ENCODE results near the gene ATP6V1C2. TPM values are rescaled to one million over a fixed set of nuclear protein-coding genes. Genes with fewer than 3 reads are reported as not detected.

Gene ATP6V1C2
- total and polyA plus RNA-seq, 11 donors: 0.32 to 2.1 (median 0.48) TPM; not detected in 1

- DNase-seq (no peak), ATAC-seq (no peak)
- no peaks in the 10 kb centered on the region for H3K36me3 ChIP-seq
- H3K9me3 ChIP-seq: no peaks in the 10 kb centered on the region
- intact Hi-C loops (cut with DNase I): loop anchor here in 5 of 10 donors (2.0 to 10.0 kb wide), 8 partner anchors 82 to 755 kb away; partner anchors contain the start of gene KCNF1 (in 2 of the 5)
- no peak overlapping the region for H3K4me3 ChIP-seq
- H3K27ac ChIP-seq: no peak overlapping the region
- TF ChIP-seq, protein P1, sequence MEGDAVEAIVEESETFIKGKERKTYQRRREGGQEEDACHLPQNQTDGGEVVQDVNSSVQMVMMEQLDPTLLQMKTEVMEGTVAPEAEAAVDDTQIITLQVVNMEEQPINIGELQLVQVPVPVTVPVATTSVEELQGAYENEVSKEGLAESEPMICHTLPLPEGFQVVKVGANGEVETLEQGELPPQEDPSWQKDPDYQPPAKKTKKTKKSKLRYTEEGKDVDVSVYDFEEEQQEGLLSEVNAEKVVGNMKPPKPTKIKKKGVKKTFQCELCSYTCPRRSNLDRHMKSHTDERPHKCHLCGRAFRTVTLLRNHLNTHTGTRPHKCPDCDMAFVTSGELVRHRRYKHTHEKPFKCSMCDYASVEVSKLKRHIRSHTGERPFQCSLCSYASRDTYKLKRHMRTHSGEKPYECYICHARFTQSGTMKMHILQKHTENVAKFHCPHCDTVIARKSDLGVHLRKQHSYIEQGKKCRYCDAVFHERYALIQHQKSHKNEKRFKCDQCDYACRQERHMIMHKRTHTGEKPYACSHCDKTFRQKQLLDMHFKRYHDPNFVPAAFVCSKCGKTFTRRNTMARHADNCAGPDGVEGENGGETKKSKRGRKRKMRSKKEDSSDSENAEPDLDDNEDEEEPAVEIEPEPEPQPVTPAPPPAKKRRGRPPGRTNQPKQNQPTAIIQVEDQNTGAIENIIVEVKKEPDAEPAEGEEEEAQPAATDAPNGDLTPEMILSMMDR (IDR thresholded peaks at IDR 0.05): no peak
- no peak for TF ChIP-seq POLR2A (IDR thresholded peaks at IDR 0.05)
- 81 to 89% (median 84%) methylated on average over 8 of the region's 8 CpGs for WGBS, 4 donors
- H3K27me3 ChIP-seq: peaks cover 6 to 47% (median 13%) of the 10 kb centered on the region in 9 donors
- H3K4me1 ChIP-seq: peaks cover 0 to 18% (median 1%) of the 10 kb centered on the region in 12 donors
Measured at GRCh38 chr2:10830203-10830602, 108.8 kb downstream of the ATP6V1C2 start.

DNA sequence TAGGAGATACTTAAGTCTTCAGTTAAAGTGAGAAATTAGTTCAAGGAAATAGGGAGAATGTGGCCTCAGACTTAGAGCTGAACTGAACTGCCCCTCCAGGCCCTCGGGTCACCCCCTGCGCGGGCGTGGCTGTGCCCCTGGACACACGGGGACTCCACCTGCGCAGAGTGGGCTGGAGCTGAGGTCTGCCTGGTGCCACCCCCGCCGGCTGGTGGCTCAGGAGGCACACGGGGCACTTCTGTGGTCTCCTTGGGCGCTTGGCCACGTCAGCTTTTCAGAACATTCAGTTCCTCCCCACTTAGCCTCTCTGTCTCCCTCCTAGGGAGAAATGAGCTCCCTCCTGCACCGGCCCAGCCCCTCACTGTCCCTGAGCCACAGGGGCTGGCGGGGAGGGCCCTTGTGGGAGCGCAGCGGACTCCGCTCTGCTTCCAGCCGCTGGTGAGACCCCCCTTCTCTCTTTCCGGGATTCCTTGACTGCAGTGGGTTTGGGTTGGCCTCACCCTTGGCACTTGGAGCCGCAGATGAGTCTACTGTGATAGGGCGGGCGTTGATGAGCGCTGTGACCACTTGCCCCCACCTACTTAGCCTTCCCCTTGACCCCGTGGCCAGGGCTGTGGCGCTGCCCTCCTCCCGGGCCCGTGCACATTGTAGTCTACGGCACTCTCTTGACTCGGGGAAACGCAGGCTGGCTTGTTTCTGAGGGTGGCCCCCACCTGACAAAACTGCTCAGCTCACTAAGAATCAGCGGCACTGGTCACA is 109.4 kb downstream of the ATP6V1C2 start:
- no peaks in the 10 kb centered on the region for H3K36me3 ChIP-seq
- intact Hi-C loops (cut with DNase I): loop anchor here in 5 of 10 donors (2.0 to 10.0 kb wide), 8 partner anchors 81 to 754 kb away; partner anchors contain the start of gene KCNF1 (in 2 of the 5)
- TF ChIP-seq, protein P1 (IDR thresholded peaks at IDR 0.05): no peak
- no peak for TF ChIP-seq POLR2A (IDR thresholded peaks at IDR 0.05)
- no peak overlapping the region for H3K4me3 ChIP-seq
- H3K9me3 ChIP-seq: no peaks in the 10 kb centered on the region
- no peak overlapping the region for H3K27ac ChIP-seq
- 74 to 80% (median 78%) methylated on average over 21 to 30 of the region's 30 CpGs for WGBS, 4 donors
- DNase-seq (no peak), ATAC-seq (no peak)
- H3K4me1 ChIP-seq: peaks cover 0 to 21% (median 1%) of the 10 kb centered on the region in 12 donors
- H3K27me3 ChIP-seq: peaks cover 6 to 47% (median 13%) of the 10 kb centered on the region in 9 donors

- Histone ChIP-seq H3K9me3 (no peaks in the 10 kb centered on the region), H3K27ac (no peak overlapping the region), H3K27me3 (peaks cover 6 to 47% (median 13%) of the 10 kb centered on the region in 9 donors), H3K4me3 (no peak overlapping the region), H3K36me3 (no peaks in the 10 kb centered on the region), H3K4me1 (peaks cover 0 to 16% (median 1%) of the 10 kb centered on the region in 12 donors)
- no peak for DNase-seq
- intact Hi-C loops (cut with DNase I): loop anchor here in 5 of 10 donors (2.0 to 10.0 kb wide), 8 partner anchors 81 to 753 kb away; partner anchors contain the start of gene KCNF1 (in 2 of the 5)
- TF ChIP-seq, protein P1 (IDR thresholded peaks at IDR 0.05): no peak
- TF ChIP-seq POLR2A (IDR thresholded peaks at IDR 0.05): no peak
- no peak for ATAC-seq
- 36 to 39% (median 38%) methylated on average over 16 of the region's 16 CpGs for WGBS, 4 donors
Measured at GRCh38 chr2:10831400-10831985, 110.1 kb downstream of the ATP6V1C2 start.

Measured in heart left ventricle (tissue), 16 donors.